HL-60/S4 treated with phorbol 12-myristate 13-acetate at 8.2 ng/mL for 4 days and 3 days (cell line): ENCODE measurements around the gene CTNND1.
"Not testable (repeated sequence)": the region's sequence is repeated elsewhere in the genome, so short reads cannot be mapped to it uniquely, and the experiment has no call there.

Experiments used
- in situ Hi-C: fragments of 300-500 bp; cut with MboI; formaldehyde crosslinking; loops from 2 replicates; pipeline ENCODE4 v1.15.0; 2022; ENCODE audit warnings: low sequenced_read_pairs

The CTNND1 gene, protein sequence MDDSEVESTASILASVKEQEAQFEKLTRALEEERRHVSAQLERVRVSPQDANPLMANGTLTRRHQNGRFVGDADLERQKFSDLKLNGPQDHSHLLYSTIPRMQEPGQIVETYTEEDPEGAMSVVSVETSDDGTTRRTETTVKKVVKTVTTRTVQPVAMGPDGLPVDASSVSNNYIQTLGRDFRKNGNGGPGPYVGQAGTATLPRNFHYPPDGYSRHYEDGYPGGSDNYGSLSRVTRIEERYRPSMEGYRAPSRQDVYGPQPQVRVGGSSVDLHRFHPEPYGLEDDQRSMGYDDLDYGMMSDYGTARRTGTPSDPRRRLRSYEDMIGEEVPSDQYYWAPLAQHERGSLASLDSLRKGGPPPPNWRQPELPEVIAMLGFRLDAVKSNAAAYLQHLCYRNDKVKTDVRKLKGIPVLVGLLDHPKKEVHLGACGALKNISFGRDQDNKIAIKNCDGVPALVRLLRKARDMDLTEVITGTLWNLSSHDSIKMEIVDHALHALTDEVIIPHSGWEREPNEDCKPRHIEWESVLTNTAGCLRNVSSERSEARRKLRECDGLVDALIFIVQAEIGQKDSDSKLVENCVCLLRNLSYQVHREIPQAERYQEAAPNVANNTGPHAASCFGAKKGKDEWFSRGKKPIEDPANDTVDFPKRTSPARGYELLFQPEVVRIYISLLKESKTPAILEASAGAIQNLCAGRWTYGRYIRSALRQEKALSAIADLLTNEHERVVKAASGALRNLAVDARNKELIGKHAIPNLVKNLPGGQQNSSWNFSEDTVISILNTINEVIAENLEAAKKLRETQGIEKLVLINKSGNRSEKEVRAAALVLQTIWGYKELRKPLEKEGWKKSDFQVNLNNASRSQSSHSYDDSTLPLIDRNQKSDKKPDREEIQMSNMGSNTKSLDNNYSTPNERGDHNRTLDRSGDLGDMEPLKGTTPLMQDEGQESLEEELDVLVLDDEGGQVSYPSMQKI

DNA sequence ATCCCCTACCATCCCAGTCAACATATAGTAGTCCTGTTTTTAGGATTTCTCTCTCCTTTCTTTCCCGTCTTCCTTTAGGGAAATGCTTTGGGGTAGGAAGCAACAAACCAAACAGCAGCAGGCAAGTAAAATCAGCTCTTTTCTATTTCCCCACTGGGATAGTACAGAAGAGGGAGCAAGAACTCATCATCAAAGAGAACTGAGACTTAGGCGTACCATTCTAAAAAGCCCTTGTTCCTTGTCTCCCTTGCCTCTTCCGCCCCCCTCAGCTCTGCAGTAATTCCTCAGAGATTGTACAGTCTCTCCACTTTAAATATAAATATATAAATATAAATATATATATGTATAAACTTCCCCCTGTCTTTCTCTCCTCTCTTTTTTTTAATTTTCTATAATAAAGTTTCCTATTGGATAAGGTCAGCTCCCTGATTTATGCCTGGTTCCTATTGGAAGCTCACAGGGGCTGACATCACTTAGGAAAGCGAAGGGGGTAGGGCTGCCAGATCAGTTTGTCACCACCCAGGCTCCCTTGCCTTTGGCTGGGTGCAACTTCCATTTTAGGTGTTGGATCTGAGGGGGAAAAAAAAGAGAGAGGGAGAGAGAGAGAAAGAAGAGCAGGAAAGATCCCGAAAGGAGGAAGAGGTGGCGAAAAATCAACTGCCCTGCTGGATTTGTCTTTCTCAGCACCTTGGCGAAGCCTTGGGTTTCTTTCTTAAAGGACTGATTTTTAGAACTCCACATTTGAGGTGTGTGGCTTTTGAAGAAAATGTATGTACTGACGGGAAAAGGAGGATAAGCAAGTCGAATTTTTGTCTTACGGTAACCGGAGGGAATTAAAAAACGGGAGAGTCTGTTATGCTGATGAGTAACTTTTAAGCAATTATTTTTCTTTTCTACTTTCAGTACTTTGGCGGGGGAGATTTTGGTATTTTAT is at the start of gene CTNND1:
Gene CTNND1, plus strand, starts transcription at position 502 of the 934 bp plus-strand sequence. CDS start 29,677 bp downstream, outside the sequence.
- in situ Hi-C loops = no loop called here

DNA sequence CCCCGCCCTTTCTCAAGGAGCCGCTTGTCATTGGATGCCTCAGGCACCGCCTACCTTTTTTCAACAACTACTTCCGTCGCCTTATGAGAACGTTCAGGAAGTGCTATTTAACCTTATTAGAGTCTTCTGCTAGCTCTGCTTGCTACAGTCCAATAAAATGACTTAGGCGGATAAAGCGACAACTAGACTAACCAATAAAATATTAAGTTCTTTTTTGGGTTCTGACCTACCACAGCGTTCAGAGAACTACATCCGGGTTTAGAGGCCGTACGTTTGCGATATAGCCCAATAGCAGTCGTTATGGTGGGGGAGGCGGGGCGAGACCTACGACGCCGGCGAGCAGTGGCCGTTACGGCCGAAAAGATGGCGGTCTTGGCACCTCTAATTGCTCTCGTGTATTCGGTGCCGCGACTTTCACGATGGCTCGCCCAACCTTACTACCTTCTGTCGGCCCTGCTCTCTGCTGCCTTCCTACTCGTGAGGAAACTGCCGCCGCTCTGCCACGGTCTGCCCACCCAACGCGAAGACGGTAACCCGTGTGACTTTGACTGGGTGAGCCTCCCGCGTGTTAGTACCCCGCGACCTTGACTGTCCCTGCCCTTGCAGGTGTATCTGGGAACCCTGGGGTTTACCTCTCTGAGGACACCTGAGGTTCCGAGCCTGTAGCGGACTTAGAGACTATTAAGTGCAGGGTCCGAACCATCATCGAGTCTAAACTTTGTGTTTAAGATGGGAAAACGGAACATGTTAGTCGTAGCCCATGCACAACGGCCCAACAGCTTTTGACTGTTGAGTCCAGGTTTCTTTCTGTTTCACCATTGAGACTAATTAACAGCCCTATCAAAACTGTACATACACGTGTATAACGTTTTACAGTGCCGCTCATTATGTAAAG is 49.1 kb upstream of the CTNND1 start, which contains the start of gene TMX2:
Gene TMX2, plus strand, starts transcription at position 338 of the 895 bp plus-strand sequence. Its CDS starts 26 bp downstream, at position 364.
- in situ Hi-C loops = no loop called here

DNA sequence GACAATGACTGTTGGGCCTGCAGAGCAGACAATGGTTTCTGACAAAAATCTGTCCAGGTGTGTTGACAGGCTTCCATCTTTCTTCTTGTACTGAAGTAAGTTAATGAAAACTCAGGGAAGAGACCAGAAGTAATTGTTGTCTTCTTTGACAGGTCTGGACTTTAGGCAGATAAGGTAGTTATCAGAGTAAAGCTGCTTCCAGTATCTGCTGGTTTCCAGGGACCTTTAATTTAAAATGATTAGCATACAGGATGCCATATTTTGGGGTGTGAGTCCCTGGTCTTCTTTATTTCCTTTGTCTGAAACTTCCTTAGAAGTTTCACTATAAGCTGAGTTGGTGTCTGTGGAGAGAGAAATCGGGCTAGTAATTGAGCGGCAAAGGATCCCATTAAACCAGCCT is 47.8 kb upstream of the CTNND1 start:
- in situ Hi-C loops = no loop called here

DNA sequence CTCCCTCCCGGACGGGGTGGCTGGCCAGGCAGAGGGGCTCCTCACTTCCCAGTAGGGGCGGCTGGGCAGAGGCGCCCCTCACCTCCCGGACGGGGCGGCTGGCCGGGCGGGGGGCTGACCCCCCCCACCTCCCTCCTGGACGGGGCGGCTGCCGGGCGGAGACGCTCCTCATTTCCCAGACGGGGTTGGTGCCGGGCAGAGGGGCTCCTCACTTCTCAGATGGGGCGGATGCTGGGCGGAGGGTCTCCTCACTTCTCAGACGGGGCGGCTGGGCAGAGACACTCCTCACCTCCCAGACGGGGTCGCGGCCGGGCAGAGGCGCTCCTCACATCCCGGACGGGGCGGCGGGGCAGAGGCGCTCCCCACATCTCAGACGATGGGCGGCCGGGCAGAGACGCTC is 44.9 kb upstream of the CTNND1 start:
- in situ Hi-C loops = not testable (repeated sequence)

DNA sequence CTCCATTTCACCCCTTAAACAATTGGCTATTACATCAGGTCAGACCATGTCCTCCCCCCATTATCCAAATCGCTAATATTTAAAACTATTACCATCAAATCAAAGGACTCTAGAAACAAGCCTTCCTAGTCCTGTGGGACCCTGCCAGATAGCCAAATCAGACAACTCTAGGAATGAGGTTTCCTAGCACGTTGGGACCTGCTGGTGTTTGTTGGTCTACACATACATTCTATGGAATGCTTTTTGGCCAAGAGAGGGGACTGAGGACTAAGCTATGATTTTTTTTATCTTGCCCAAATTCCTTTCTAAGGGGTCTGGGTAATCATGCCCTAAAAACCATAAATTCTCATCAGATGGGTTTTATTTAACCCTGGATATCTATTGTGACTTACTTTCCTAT is 34.4 kb upstream of the CTNND1 start:
- in situ Hi-C loops = no loop called here

DNA sequence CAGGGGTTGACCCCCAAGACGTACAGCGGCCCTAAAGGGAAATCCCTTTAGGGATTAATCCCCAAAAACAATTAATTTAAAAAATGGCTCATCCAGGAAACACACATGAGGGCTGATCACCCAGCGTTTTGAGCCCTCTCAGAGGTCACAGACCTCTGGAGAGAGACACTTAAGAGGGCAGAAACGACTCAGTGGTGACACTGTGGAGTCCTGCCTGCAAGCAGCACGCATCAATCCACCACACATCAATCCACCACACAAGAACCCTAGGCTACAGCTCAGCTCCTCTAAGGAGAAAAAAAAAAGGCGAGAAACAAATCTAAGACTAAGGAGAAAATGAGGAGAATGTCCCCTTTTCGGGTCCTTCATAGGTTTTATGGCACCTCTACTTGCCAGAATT is 32.8 kb upstream of the CTNND1 start:
- in situ Hi-C loops = no loop called here

DNA sequence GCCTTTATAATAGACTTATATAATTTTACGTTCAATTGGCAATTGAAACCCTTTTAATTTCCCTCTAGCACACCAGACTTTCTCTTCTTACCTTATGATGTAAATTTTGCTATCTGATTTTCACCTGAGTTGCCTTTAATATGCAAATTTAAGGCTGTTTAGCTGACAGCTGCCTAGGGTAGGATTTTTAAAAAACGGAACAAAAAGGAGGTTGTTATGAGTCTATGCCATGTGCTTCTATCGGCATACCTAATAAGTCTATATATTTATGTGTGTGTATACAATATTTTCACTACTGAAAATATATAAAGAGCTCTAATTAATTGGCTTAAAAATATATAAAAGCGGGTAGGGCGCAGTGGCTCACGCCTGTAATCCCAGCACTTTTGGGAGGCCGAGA is 32.1 kb upstream of the CTNND1 start:
- in situ Hi-C loops = no loop called here

DNA sequence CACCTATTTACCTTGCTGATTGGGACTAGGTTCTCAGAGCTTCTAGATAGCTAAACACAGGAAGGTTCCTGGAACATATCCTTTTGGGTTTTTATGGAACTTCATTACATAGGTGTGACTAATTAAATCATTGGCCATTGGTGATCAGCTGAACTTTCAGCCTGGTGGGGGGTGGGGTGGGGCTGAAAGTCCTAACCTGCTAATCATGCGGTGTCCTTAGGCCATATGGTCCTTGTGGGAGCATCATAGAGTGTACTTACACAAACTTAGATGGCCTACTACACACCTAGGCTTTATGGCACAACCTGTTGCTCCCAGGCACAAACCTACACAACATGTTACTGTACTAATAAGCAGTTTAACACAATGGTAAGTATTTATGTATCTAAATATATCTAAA is 28.9 kb upstream of the CTNND1 start:
- in situ Hi-C loops = no loop called here

DNA sequence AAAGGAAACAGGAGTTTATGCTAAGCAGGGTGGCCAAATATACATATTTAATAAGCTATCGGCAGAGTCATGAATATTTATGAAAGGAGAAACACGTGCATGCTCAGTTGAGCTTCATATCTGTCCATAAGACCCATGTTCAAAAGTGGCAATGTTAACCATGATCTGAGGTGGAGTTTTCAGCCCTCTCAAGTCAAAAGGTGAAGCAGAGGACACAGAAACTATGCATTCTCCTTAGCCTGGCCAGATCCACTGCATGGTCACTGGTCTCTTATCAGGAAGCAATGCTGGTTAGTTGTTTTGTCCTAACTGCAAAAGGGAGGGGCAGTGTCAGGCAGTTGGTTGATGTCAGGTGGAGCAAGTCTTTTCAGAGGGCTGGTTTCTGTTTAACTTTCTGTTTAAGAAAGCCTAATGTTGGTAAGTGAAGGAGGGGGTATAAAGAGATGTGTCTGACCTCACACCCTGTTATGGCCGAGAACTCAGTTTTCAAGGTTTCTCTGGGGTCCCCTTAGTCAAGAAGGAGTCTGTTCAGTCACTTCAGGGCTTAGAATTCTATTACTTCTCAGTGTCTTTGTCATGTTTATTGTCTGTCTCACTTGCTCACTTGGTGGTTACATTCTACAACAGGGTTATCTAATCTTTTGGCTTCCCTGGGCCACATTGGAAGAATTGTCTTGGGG is 25.8 kb upstream of the CTNND1 start:
- in situ Hi-C loops = no loop called here

DNA sequence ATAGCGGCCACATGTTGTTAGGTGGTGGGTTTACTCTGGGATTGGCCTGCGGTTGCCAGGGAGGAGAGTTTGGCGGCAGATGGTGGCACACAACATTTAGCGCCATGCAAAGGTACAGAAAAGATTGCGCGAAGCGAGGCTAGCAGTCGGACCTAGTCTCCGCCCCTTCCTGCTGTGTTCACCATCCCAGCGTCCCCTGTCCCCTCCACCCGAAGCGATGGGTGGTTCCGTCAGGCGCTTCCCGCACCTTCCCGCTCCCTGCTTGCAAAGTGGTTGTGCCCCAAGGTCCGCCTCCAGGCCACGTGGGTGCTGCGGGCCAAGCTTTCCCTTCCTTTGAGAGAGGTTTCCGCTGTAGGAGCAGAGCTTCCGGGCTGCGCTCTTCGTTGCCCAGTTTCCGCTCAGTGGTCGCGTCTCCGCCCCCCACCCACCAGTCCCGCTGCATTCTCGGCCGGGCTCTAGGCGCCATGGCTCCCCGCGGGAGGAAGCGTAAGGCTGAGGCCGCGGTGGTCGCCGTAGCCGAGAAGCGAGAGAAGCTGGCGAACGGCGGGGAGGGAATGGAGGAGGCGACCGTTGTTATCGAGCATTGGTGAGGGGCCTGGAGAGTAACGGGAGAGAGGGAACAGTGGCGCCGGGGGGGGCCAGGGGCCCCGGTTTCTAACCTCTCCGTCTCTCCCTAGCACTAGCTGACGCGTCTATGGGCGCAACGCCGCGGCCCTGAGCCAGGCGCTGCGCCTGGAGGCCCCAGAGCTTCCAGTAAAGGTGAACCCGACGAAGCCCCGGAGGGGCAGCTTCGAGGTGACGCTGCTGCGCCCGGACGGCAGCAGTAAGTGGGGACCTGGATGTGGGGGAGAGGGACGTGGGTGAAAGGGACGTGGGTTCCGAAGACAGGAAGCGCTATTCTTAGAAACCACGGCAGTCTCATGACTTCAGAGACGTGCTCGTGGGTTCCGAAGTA is 20.2 kb upstream of the CTNND1 start, which contains the start of gene SELENOH:
Gene SELENOH, plus strand, starts transcription at position 360 of the 955 bp plus-strand sequence. Its CDS starts 105 bp downstream, at position 465.
- in situ Hi-C loops = no loop called here

DNA sequence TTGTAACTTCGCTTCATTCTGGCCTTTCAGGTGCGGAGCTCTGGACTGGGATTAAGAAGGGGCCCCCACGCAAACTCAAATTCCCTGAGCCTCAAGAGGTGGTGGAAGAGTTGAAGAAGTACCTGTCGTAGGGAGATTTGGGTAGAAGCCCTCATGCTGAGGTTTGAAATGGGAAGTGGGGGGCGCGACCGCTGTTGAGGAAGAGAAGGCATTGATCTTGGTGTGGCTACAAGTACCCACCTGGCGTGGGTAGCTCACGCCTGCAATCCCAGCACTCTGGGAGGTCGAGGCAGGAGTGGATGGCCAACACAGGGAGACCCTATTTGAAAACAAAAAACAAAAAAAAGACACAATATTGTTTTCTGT is 19.5 kb upstream of the CTNND1 start:
- in situ Hi-C loops = no loop called here

DNA sequence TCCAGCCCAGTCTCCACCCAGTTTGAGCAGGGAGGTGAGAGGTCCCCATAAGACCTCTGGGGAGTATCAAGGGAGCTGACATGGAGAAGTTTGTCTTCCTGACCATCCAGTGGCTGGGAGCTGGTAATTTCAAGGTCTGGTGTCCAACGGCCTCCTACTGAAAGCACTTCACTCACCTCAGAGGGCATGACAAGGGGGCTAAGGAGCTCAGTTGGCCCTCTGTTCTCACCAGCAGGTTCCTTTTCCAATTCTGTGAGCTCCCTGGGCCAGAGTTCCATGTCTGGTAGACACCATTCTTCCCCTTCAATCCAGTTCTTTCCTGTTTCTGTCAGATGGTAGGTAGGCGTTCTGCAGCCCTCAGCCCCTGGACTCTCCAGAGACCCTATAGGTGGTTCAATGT is 17.2 kb upstream of the CTNND1 start:
- in situ Hi-C loops = no loop called here

DNA sequence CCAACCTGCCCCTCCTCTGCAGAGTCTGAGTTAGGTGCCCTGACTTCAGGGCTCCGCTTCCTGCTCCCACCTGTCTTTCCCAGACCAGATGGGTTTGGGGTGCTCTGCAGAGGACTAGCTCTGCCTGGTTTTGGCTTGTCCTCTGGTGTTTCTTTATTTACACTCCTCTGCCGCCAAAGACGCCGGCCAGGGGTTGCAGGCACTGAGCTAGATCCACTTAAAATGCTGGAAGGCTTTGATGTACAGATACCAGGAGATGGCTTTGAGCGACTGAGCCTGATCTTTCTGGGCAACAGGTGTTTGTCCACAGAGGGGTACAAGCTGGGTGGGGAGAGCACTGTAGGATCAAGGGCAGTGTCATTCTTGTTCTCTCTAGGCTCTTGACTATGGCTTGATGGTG is 16.4 kb upstream of the CTNND1 start:
- in situ Hi-C loops = no loop called here

DNA sequence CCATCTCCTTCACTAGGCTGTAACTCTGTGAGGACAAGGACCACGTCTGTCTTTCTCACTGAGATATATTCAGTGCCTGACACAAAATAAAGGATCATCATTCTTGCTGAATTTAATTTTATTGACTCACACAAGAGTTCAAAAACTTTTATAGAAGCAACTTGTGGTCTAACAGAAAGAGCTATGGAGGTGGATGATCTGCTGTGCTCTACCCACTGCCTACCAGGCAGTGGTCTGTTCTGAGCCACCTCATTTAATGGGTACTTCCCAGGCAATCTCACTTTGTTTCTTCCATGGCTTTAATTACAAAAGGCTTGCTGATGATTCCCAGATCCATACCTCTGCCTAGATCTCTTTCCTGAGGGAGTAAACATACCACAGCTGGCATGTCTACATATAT is 14.7 kb upstream of the CTNND1 start:
- in situ Hi-C loops = no loop called here

DNA sequence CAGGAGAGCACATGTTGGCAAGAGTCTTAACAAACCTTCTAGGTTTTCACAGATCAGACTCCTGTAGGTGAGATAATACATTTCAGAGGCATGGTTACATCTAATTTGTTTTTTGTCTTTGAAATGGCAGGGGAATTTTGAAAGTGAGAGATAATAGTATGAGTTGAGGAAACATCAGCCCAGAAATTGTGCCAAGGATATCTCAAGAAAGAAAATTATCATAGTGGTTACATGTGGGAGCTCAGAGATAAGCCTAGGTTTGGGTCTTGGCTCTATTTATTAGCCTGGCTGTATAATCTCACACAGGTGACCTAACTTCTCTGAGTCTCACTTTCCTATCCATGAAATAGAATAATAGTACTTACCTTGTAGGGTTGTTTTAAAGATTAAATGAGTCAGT is 10.4 kb upstream of the CTNND1 start:
- in situ Hi-C loops = no loop called here

DNA sequence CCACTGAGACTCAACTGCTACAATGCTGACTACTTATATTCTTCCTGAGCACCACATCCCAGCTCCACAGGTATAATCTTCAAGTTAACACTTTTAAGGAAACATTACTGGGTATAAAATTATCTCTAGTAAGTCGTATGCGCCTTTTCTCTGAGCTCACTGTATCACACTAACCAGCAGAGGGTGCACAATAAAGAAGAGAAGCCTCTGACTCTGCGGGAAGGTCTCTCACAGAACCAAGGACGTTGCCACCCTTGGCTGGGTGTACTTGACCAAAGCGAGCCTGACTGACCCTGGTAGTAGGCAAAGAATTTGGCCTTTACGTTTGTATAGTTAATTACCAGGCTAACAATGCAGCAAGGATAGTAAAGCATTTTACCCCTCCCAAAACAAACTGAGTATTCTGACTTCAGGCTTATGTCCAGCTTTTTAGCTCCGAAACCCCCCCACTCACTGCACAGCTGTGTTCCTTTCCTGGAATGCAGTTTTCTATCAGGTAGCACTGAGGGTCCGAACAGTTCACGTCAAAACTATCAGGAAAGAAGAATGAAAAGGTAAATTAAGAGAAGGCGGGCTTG is 9.8 kb upstream of the CTNND1 start, which contains the start of gene BTBD18:
Gene BTBD18, minus strand, starts transcription at position 144 of the 578 bp plus-strand sequence. CDS start 631 bp downstream, outside the sequence.
- in situ Hi-C loops = no loop called here

DNA sequence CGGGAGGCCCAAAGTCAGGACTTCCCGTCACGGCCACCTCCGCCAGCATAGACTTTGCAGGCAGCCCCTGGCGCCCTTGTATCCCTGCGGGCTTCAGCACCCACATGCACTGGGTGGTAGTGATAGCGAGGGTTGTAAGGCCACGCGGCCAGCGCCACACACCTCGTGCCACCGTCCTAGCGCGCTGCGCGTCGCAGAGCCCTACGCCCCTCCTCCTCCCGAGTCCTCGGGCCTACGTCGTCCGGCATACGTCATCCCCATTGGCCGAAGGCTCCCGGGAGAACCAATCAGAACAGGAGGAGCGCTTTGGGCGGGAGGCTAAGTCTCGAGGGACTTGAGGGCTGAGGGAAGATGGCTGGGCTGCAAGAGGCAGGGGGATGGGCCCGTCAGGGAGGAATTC is 8.6 kb upstream of the CTNND1 start:
- in situ Hi-C loops = no loop called here
